COLO668 (cell line): Measurements from ENCODE around the gene CRABP2.

Experiments used
- DNase-seq: peaks from one replicate; lab custom pipeline; 2025; ENCODE audit not compliant: unreplicated experiment; lab: John Stamatoyannopoulos, UW

The CRABP2 gene

GRCh38 chr1:156709757-156710489, 4.5 kb upstream of the CRABP2 start:
- peak; percentile 22 for DNase-seq

GRCh38 chr1:156709031-156709430, 3.6 kb upstream of the CRABP2 start:
- DNase-seq: no peak

- DNase-seq: no peak
These were observed 2.9 kb upstream of the CRABP2 start for GRCh38 chr1:156708218-156708661.

GRCh38 chr1:156707417-156708217, 2.2 kb upstream of the CRABP2 start:
- DNase-seq: no peak

- DNase-seq: peak; percentile 46
These were observed 1.5 kb upstream of the CRABP2 start for GRCh38 chr1:156706657-156707416.

GRCh38 chr1:156705918-156706656, 704 bp upstream of the CRABP2 start:
- DNase-seq: peak; percentile 66

- DNase-seq: peak; percentile 36
These were observed 458 bp downstream of the CRABP2 start for GRCh38 chr1:156704930-156705320.

- no peak for DNase-seq
These were observed 1.1 kb downstream of the CRABP2 start for GRCh38 chr1:156704166-156704711.

- no peak for DNase-seq
These were observed 1.6 kb downstream of the CRABP2 start for GRCh38 chr1:156703741-156704140.

GRCh38 chr1:156703336-156703735, 2.0 kb downstream of the CRABP2 start:
- DNase-seq: no peak

GRCh38 chr1:156700736-156701531, 4.4 kb downstream of the CRABP2 start:
- no peak for DNase-seq

GRCh38 chr1:156698995-156699394, 6.4 kb downstream of the CRABP2 start:
- DNase-seq: no peak

GRCh38 chr1:156697481-156697880, 7.9 kb downstream of the CRABP2 start:
- peak; percentile 36 for DNase-seq

GRCh38 chr1:156696755-156697154, 8.6 kb downstream of the CRABP2 start:
- no peak for DNase-seq

- DNase-seq: no peak
These were observed 10.8 kb downstream of the CRABP2 start for GRCh38 chr1:156694690-156694962.

- DNase-seq: no peak
These were observed 11.3 kb downstream of the CRABP2 start for GRCh38 chr1:156693848-156694689.

- DNase-seq: peak; percentile 69
These were observed 12.2 kb downstream of the CRABP2 start for GRCh38 chr1:156692925-156693847.

GRCh38 chr1:156692441-156692924, 12.9 kb downstream of the CRABP2 start:
- no peak for DNase-seq
